Measurements from ENCODE around the gene RREB1.

The RREB1 gene

GRCh38 chr6:7114744-7115458, 7.1 kb downstream of the RREB1 start:
- no peak for DNase-seq
- TF ChIP-seq CTCF (IDR thresholded peaks at IDR 0.05; ENCODE audit: low read depth, low read length, missing control alignments) = no peak
- in situ Hi-C loops (cut with HindIII; ENCODE audit: low pct_ligation_motif_present, low sequenced_read_pairs) = no loop called here
- H3K4me3 ChIP-seq (ENCODE audit: low read depth, low read length) = no peak overlapping the region
- H3K27me3 ChIP-seq (replicated peaks) = no peaks in the 10 kb centered on the region
- H3K36me3 ChIP-seq (replicated peaks) = no peaks in the 10 kb centered on the region
- H3K27ac ChIP-seq = no peak overlapping the region

DNA sequence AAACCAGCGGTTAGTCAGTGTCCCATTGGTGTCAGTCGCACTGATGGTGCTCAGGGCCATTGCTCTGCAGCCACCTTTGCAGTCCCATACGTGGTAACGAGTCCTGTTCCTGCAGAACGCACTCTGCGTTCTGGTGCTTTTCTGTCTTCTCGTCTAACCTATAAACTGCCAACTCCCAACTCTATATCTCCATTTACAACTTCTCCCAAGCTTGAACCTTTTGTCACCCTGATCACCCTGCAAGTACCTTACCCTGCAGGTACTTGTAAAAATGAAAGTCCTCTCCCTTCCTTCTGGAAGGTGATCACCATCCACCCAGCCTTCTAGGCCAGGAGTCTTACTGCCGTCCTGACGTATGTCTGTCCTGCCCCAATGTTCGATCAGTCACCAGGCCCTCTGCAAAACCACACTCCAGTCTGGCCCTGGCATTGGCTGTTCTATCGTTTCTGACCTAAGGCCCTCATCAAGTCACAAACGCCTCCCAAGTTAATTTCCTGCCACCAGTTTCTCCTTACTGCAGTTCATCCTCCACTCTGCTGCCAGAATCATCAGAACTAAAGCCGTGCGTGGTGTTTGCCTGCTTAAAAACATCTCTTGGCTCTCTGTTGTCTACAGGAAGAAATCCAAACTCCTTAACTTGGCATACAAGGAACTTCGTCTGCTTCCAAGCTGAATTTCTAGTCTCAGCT, 7.9 kb downstream of the RREB1 start:
- H3K27ac ChIP-seq = no peak overlapping the region
- TF ChIP-seq CTCF (IDR thresholded peaks at IDR 0.05; ENCODE audit: low read depth, low read length, missing control alignments) = no peak
- H3K4me3 ChIP-seq (ENCODE audit: low read depth, low read length) = no peak overlapping the region
- no peak for DNase-seq
- H3K27me3 ChIP-seq (replicated peaks) = no peaks in the 10 kb centered on the region
- H3K36me3 ChIP-seq (replicated peaks) = no peaks in the 10 kb centered on the region
- in situ Hi-C loops (cut with HindIII; ENCODE audit: low pct_ligation_motif_present, low sequenced_read_pairs) = no loop called here

DNA sequence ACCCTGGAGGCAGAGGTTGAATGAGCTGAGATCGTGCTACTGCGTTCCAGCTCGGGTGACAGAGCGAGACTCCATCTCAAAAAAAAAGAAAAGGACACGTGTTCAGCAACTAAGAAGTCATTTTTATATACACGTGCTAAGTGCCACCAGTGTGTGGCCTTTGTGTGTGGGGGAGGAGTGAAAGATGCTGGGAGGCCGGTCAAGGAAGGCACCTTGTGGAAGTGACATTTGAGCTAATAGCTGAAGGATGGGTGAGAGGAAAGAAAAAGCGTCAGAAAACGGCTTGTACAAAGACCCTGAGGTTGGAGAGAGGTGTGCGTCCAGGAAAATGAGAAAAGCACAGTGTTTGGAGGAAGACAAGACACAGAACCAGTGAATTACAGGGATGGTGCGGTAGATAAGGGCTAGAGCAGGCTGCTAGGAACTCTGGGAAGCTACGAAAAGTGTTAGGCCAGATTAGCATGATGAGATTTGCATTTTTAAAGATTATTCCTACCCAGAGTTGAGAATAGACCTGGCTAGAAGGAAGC, 11.6 kb downstream of the RREB1 start:
- no peak overlapping the region for H3K27ac ChIP-seq
- in situ Hi-C loops (cut with HindIII; ENCODE audit: low pct_ligation_motif_present, low sequenced_read_pairs) = no loop called here

GRCh38 chr6:7121700-7122241, 14.0 kb downstream of the RREB1 start:
- in situ Hi-C loops (cut with HindIII; ENCODE audit: low pct_ligation_motif_present, low sequenced_read_pairs) = no loop called here
- Histone ChIP-seq H3K27me3 (replicated peaks) (no peaks in the 10 kb centered on the region), H3K27ac (no peak overlapping the region), H3K36me3 (replicated peaks) (peaks cover 3% of the 10 kb centered on the region), H3K4me3 (ENCODE audit: low read depth, low read length) (no peak overlapping the region)
- no peak for TF ChIP-seq CTCF (IDR thresholded peaks at IDR 0.05; ENCODE audit: low read depth, low read length, missing control alignments)
- DNase-seq = no peak

More for the DNA sequence above, 11.6 kb downstream of the RREB1 start:
- Histone ChIP-seq H3K27me3 (replicated peaks) (no peaks in the 10 kb centered on the region), H3K36me3 (replicated peaks) (peaks cover 3% of the 10 kb centered on the region), H3K4me3 (ENCODE audit: low read depth, low read length) (no peak overlapping the region)
- TF ChIP-seq CTCF (IDR thresholded peaks at IDR 0.05; ENCODE audit: low read depth, low read length, missing control alignments) = no peak
- no peak for DNase-seq

DNA sequence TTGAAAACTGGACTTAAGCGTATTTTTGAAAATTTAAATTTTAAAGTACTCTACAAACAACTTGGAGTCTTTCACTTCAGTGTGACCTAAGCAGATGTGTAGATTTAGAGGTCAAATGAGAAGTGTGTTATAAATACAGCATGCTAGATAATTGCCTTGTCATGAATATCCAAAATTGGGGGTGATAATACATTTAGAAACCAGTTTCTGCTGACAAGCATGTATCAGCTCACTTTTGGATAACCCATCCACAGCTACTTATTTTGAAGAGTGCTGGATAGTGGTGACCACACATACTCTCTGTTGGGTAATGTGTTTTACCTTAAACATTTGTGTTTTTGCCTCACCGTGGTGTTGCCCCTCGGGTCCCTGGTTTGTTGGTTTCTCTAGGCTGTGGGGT, 14.9 kb downstream of the RREB1 start:
- no peak for TF ChIP-seq CTCF (IDR thresholded peaks at IDR 0.05; ENCODE audit: low read depth, low read length, missing control alignments)
- no peak overlapping the region for H3K27ac ChIP-seq

More for the DNA sequence above, 14.9 kb downstream of the RREB1 start:
- peaks cover 3% of the 10 kb centered on the region for H3K36me3 ChIP-seq (replicated peaks)
- in situ Hi-C loops (cut with HindIII; ENCODE audit: low pct_ligation_motif_present, low sequenced_read_pairs) = no loop called here
- H3K4me3 ChIP-seq (ENCODE audit: low read depth, low read length) = no peak overlapping the region
- DNase-seq = no peak
- no peaks in the 10 kb centered on the region for H3K27me3 ChIP-seq (replicated peaks)
